Stomach (tissue), 9 donors: ENCODE data around the gene SPTAN1. TPM values are rescaled to one million over a fixed set of nuclear protein-coding genes. Genes with fewer than 3 reads are reported as not detected.
A peak's percentile ranks its signal among the peaks of the same experiment; 100 is the strongest.
"Not testable (repeated sequence)": the region's sequence is repeated elsewhere in the genome, so short reads cannot be mapped to it uniquely, and the experiment has no call there.

Experiments used
- DNase-seq, 2 donors: peaks; one replicate each; pipeline versions ENCODE4 v3.0.0 to v3.0.0-alpha.2; 2013 to 2019
- H3K27ac ChIP-seq, 5 donors: fragments of 200-600 bp in 4 of 5; sonication (generic) in 4 of 5; one replicate each; pipeline ENCODE4 v1.5.1; 2013 to 2019; ENCODE audit warnings: mild to moderate bottlenecking in 1 of 5, moderate library complexity in 1 of 5
- H3K27me3 ChIP-seq, 3 donors: fragments of 200-600 bp; sonication (generic); one replicate each; pipeline ENCODE4 v1.5.1; 2017 to 2019; ENCODE audit warnings: mixed run types in 1 of 3
- H3K36me3 ChIP-seq, 4 donors: fragments of 200-600 bp; sonication (generic); 1 replicate in 3 of 4; 2 replicates in 1 of 4; pipeline ENCODE4 v1.5.1; 2016 to 2019
- H3K4me1 ChIP-seq, 4 donors: fragments of 200-600 bp; sonication (generic); one replicate each; pipeline ENCODE4 v1.5.1; 2016 to 2019
- H3K4me3 ChIP-seq, 4 donors: fragments of 200-600 bp; sonication (generic) in 3 of 4; one replicate each; pipeline ENCODE4 v1.5.1; 2016 to 2019; ENCODE audit warnings: mild to moderate bottlenecking in 1 of 4
- H3K9me3 ChIP-seq, 4 donors: fragments of 200-600 bp; sonication (generic); one replicate each; pipeline ENCODE4 v1.5.1; 2016 to 2019
- CTCF ChIP-seq, 7 experiments: fragments of 450-650 bp in 4 of 7; fragments of 200-600 bp in 3 of 7; sonication (generic) in 3 of 7; IDR thresholded peaks; one replicate each; pipeline ENCODE4 v1.5.1; 2016 to 2019; ENCODE audit warnings: antibody characterized with exemption in 7 of 7, control low read depth in 2 of 7, mild to moderate bottlenecking in 1 of 7
- EP300 ChIP-seq: sonication (generic); formaldehyde crosslinking; IDR thresholded peaks from one replicate; pipeline ENCODE4 v1.6.1; 2017; ENCODE audit warnings: antibody characterized with exemption
- POLR2A ChIP-seq, 4 donors: fragments of 450-650 bp; IDR thresholded peaks; one replicate each; pipeline ENCODE4 v1.6.1; 2016; ENCODE audit warnings: antibody characterized with exemption in 4 of 4, control low read depth in 2 of 4, mild to moderate bottlenecking in 1 of 4, moderate library complexity in 1 of 4
- POLR2AphosphoS5 ChIP-seq, 3 donors: sonication (generic); formaldehyde crosslinking; IDR thresholded peaks; one replicate each; pipeline ENCODE4 v1.6.1; 2016; ENCODE audit warnings: antibody characterized with exemption in 3 of 3
- WGBS, 5 donors: extraction: QIAGEN DNeasy Blood & Tissue Kit in 3 of 5; methylation state at CpG; one replicate each; pipeline versions ENCODE4 v1.1.5 to v1.1.7; 2013 to 2018; 5-methylcytosine and 5-hydroxymethylcytosine counted together
- intact Hi-C: fragments of 100-400 bp; cut with DNase I; formaldehyde crosslinking; loops from one replicate; pipeline ENCODE4 v1.15.1; 2023; ENCODE audit warnings: low total_unique reads
- polyA plus RNA-seq, 3 donors: library from polyadenylated mRNA; stranded (reverse); fragments of 200-250 nt; gene quantifications; one replicate each; pipeline ENCODE4 v1.2.3, GENCODE V29; 2013
- total RNA-seq, 5 donors: library from RNA; depleted of rRNA; stranded (reverse); fragments of >200 nt; gene quantifications; one replicate each; pipeline versions ENCODE4 v1.1.0 to v1.2.3, GENCODE V29; 2014 to 2016
- donor health status: healthy with polysubstance abuse.
- donor health status: Bipolar disorder and iron deficiency.
- donor health status: healthy.

SPTAN1 gene
- total and polyA plus RNA-seq, 8 donors: 41.4 to 726 (median 305) TPM

- no peak for DNase-seq
- no peaks in the 10 kb centered on the region for H3K9me3 ChIP-seq
- peak overlapping the region; percentile 71 to 76 (median 74) for H3K4me3 ChIP-seq
- H3K27ac ChIP-seq: peak overlapping the region in 4 of 5 donors; percentile 82 to 93 (median 88)
- H3K4me1 ChIP-seq: peaks cover 16 to 28% (median 21%) of the 10 kb centered on the region in 4 donors
- no peaks in the 10 kb centered on the region for H3K27me3 ChIP-seq
- intact Hi-C loops: no loop called here
- TF ChIP-seq CTCF (IDR thresholded peaks at IDR 0.05) (no peak), POLR2AphosphoS5 (IDR thresholded peaks at IDR 0.05) (no peak), POLR2A (IDR thresholded peaks at IDR 0.05) (no peak), EP300 (no peak)
- WGBS, 5 donors: 24 to 29% (median 26%) methylated on average over 6 of the region's 6 CpGs
- peaks cover 11 to 34% (median 31%) of the 10 kb centered on the region in 4 donors for H3K36me3 ChIP-seq
These were observed 47.0 kb upstream of the SPTAN1 start for GRCh38 chr9:128505414-128505765.

- peaks cover 13 to 34% (median 31%) of the 10 kb centered on the region in 4 donors for H3K36me3 ChIP-seq
- H3K27ac ChIP-seq, H3K27me3 ChIP-seq, DNase-seq, intact Hi-C loops, H3K9me3 ChIP-seq: not testable (repeated sequence)
- H3K4me3 ChIP-seq: peak overlapping the region in 2 of 4 donors; percentile 71 to 75
- 81 to 88% (median 84%) methylated on average over 12 of the region's 12 CpGs for WGBS, 5 donors
- H3K4me1 ChIP-seq: peaks cover 16 to 28% (median 21%) of the 10 kb centered on the region in 4 donors
These were observed 46.5 kb upstream of the SPTAN1 start for GRCh38 chr9:128505906-128506305.

- DNase-seq: no peak
- Histone ChIP-seq H3K36me3 (peaks cover 45 to 95% (median 93%) of the 10 kb centered on the region in 4 donors), H3K27ac (no peak overlapping the region), H3K9me3 (no peaks in the 10 kb centered on the region), H3K4me3 (no peak overlapping the region), H3K27me3 (no peaks in the 10 kb centered on the region), H3K4me1 (no peaks in the 10 kb centered on the region)
- intact Hi-C loops: no loop called here
- 95 to 97% (median 95%) methylated on average over 9 of the region's 9 CpGs for WGBS, 5 donors
- no peak for TF ChIP-seq EP300
- no peak for TF ChIP-seq POLR2A (IDR thresholded peaks at IDR 0.05)
- no peak for TF ChIP-seq CTCF (IDR thresholded peaks at IDR 0.05)
- TF ChIP-seq POLR2AphosphoS5 (IDR thresholded peaks at IDR 0.05): no peak
These were observed 39.6 kb upstream of the SPTAN1 start for GRCh38 chr9:128512820-128513219.

- H3K4me1 ChIP-seq: peaks cover 0 to 12% (median 4%) of the 10 kb centered on the region in 4 donors
- H3K36me3 ChIP-seq: peaks cover 44 to 98% (median 97%) of the 10 kb centered on the region in 4 donors
- H3K27ac ChIP-seq: no peak overlapping the region
- intact Hi-C loops: no loop called here
- H3K27me3 ChIP-seq: no peaks in the 10 kb centered on the region
- H3K4me3 ChIP-seq: no peak overlapping the region
- TF ChIP-seq CTCF (IDR thresholded peaks at IDR 0.05) (no peak), POLR2A (IDR thresholded peaks at IDR 0.05) (no peak), EP300 (no peak), POLR2AphosphoS5 (IDR thresholded peaks at IDR 0.05) (peak in 1 of 3 donors; percentile 14)
- H3K9me3 ChIP-seq: no peaks in the 10 kb centered on the region
- DNase-seq: peak in 1 of 2 donors; percentile 20
- WGBS, 5 donors: 89 to 95% (median 90%) methylated on average over 6 of the region's 6 CpGs
These were observed 30.4 kb upstream of the SPTAN1 start for GRCh38 chr9:128521956-128522355.

- Histone ChIP-seq H3K27ac (peak overlapping the region in 1 of 5 donors; percentile 33), H3K36me3 (peaks cover 49 to 98% (median 97%) of the 10 kb centered on the region in 4 donors), H3K9me3 (no peaks in the 10 kb centered on the region), H3K27me3 (no peaks in the 10 kb centered on the region), H3K4me3 (no peak overlapping the region), H3K4me1 (peaks cover 0 to 12% (median 4%) of the 10 kb centered on the region in 4 donors)
- 55 to 69% (median 61%) methylated on average over 13 of the region's 13 CpGs for WGBS, 5 donors
- peak in 1 of 2 donors; percentile 64 for DNase-seq
- intact Hi-C loops: no loop called here
- TF ChIP-seq POLR2AphosphoS5 (IDR thresholded peaks at IDR 0.05): no peak
- TF ChIP-seq EP300: no peak
- TF ChIP-seq CTCF (IDR thresholded peaks at IDR 0.05): no peak
- no peak for TF ChIP-seq POLR2A (IDR thresholded peaks at IDR 0.05)
These were observed 29.0 kb upstream of the SPTAN1 start for GRCh38 chr9:128523199-128523925.
